Globus pallidus (tissue), 1 donor: ENCODE data around the gene TMSB4X.
"Not testable (repeated sequence)": the region's sequence is repeated elsewhere in the genome, so short reads cannot be mapped to it uniquely, and the experiment has no call there.

Experiments
- DNase-seq: peaks from one replicate; pipeline ENCODE4 v3.0.0-alpha.2; 2015; ENCODE audit warnings: low spot score

The TMSB4X gene

GRCh38 chrX:12955882-12956703 lies 18.8 kb upstream of the TMSB4X start:
- DNase-seq = no peak

DNA sequence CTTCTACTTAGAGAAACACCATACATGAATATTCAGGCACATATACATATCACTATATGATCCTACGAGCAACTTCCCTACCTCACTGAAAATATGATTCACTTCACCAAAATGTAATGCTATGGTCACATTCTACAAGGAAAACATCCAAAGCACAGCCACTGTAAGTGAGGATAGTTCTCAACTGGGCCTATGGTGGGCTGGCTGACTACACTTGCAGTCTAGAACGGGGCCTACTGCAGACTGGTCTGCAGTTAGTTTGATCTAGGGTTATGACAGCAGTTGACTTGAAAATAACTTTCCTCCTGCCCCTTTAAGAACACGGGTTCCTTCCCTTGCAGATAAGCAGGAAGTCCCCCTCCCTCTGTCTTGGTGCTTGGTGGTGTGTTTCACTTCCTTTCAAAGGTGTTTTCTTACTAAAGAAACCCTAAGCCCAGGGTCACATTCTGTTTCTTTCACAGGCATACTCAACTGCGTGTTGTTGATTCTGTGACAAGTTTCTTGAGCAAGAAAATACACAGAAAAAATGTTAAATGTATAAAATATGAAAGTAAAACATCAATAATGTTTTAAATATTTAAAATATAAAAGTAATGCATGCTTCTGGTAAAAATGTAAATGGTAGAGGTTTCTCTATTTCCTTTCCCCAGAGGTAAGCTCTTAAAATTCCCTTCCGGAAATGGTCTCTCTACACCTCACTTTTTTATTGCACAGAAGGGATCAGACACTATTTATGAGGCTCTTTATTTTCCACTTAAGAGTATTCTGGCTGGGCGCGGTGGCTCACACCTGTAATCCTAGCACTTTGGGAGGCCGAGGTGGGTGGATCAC lies 18.0 kb upstream of the TMSB4X start:
- no peak for DNase-seq

DNA sequence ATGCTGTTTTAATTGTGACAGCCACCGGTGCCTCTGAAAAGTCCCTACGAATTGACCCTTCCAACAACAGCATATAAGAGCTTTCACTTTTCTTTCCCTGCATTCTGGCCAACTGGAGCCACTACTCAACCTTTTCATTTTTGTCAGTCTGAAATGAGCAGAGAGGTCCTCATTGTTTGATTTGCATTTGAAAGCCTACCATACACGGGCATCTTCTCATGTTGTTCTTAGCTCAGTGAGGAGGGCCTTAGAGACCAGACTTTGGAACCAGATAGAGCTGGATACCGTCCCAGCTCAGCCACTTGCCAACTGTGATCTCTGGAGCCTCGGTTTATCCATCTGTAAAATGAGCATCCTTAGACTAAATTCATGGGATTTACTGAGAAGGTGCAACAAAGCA lies 16.9 kb upstream of the TMSB4X start:
- no peak for DNase-seq

DNA sequence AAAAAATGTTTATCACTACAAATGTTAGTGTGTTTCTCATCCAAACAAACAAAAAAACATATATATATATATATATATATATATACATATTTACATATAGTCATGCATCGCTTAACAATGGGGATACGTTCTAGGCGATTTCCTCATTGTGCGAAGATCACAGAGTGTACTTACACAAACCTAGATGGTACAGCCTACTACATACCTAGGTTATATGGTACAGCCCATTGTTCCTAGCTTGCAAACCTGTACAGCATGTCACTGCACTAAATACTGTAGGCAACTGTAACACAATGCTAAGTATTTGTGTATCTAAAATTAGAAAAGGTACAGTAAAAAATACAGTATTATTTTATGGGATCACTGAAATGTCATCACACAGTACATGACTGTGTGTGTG lies 16.4 kb upstream of the TMSB4X start:
- no peak for DNase-seq

- DNase-seq = no peak
Measured at GRCh38 chrX:12961196-12961718, 13.7 kb upstream of the TMSB4X start.

DNA sequence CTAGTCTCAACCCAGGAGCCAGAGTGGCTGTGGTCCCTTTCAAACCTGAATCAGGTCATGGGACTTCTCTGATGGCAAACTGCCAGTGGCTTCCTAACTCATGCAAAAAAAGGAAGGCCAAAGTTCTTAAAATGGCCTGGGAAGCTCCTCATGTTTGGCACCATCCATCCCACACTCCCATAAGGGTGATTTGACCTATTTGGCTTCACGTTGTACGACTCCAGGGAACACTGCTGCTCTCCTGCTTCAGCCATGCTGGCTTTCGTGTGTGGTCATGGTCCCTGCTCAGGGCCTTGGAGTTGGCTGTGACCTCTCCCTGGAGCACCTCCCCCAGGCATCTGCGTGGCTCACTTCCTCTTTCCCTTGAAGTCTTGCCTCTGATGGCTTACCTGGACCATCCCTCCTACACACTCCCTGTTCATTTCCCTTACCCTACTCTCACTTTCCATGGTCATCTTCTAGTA lies 12.8 kb upstream of the TMSB4X start:
- DNase-seq = no peak

DNA sequence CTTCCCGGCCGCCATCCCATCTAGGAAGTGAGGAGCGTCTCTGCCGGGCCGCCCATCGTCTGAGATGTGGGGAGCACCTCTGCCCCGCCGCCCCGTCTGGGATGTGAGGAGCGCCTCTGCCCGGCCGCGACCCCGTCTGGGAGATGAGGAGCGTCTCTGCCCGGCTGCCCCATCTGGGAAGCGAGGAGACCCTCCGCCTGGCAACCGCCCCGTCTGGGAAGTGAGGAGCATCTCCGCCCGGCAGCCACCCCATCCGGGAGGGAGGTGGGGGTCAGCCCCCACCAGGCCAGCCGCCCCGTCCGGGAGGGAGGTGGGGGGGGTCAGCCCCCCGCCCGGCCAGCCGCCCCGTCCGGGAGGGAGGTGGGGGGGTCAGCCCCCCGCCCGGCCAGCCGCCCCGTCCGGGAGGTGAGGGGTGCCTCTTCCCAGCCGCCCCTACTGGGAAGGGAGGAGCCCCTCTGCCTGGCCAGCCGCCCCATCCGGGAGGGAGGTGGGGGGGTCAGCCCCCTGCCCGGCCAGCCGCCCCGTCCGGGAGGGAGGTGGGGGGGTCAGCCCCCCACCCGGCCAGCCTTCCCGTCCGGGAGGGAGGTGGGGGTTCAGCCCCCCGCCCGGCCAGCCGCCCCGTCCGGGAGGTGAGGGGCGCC lies 11.6 kb upstream of the TMSB4X start:
- DNase-seq = not testable (repeated sequence)

GRCh38 chrX:12965131-12965940 lies 9.6 kb upstream of the TMSB4X start:
- no peak for DNase-seq

GRCh38 chrX:12966151-12966550 lies 8.8 kb upstream of the TMSB4X start:
- DNase-seq = no peak

- no peak for DNase-seq
Measured at GRCh38 chrX:12967711-12968465, 7.0 kb upstream of the TMSB4X start.

DNA sequence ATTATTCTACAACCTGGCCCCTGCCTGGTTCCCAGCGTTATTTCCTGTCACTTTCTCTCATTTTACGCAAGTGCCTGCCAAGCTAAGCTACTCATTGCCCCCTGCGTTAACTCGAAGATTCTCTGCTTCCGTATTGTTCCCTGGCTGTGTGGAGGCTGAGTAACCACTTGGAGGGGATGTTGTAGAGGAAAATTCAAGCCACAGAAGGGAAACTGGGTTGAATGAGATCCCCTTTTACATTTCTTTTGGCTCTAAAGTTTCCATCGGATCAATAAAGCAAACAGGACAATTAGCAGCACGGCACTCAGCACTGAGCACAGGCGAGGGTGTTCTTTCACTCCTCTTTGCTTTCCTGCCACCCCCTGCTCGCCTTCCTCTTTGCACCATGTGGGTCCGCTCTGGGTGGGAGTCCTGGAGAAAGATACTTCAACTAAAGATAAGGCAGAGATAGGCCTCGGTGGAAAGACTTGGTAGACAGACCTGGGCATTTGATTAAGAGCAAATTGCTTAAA lies 4.2 kb upstream of the TMSB4X start:
- peak; percentile 71 for DNase-seq

- DNase-seq = no peak
Measured at GRCh38 chrX:12971282-12972003, 3.5 kb upstream of the TMSB4X start.

DNA sequence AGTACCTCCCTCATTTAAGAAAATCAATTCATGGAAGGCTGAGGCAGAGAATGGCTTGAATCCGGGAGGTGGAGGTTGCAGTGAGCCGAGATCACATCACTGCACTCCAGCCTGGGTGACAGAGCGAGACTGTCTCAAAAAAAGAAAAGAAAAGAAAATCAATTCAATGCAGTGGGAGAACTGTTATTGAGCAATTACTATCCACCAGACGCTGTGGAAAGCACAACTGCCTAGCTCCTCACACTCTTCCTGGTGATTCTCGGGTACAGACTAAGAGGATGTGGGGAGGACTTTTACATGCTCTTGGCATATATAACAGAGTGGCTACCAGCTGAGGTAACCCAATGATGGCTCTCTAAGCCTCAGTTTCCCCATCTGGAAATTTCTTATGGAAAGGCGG lies 2.7 kb upstream of the TMSB4X start:
- DNase-seq = no peak

DNA sequence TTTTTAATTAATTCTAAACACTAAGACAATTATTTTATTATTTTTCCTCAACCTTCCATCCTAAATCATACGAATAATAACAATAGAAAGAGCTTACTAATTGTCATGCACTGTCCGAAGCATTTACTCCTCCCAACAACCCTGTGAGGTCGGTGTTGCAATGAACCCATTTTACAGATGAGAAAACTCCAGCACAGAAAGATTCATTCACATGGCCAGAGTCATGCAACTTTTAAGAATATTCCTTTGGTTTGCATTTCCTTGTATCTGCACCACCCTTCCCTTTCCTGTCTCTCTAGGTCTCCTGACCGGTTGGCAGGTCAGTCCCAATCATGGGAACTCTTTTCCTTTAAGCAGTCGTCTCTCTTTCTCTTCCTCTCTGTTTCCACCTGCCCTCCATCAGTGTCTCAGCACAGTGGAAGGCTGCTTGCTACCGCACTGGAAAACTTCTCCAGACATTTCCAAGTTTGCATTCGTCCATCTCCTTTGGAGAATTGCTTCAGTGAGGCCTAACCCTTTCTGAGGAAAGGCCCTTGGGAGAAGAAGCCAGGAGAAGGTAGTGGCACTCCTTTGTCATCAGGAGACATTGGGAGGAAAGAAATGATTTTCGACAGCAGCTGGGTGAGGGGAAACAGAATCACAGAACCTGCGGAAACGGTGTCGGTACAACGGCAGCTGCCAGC lies 1.9 kb upstream of the TMSB4X start:
- no peak for DNase-seq

- DNase-seq = no peak
Measured at GRCh38 chrX:12973561-12974304, 1.2 kb upstream of the TMSB4X start.

GRCh38 chrX:12974305-12974795 lies 560 bp upstream of the TMSB4X start:
- no peak for DNase-seq

DNA sequence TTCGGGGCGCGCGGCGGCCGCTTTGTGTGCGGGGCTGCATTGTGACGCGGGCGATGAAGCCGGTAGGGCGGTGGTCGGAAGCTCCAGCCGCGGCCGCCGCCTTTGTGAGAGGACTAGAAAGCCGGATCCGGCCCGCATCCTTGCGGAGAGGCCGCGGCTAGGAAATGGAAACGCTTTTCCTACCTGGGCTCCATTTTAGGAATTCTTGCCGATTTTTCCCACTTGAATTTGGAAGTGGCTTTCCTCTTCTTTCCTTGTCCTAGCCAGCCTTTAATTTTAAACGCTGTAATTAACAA lies 708 bp downstream of the TMSB4X start:
- no peak for DNase-seq

- DNase-seq = peak; percentile 41
Measured at GRCh38 chrX:12975991-12976558, 1.2 kb downstream of the TMSB4X start.
